A673 (cell line): ENCODE data around the gene FOXC1. TPM values are rescaled to one million over a fixed set of nuclear protein-coding genes. Genes with fewer than 3 reads are reported as not detected.

Experiments
- BruUV-seq: library from RNA; stranded (reverse); fragments of 400-500 nt; replicated peaks from 2 replicates; lab custom pipeline; 2021; lab: Mats Ljungman, UMichigan
- CTCF ChIA-PET: fragments of 300-600 bp; sonication (Branson Sonifier 250); formaldehyde crosslinking; loops from one replicate; lab custom pipeline; 2022; ENCODE audit warnings: antibody characterized with exemption; lab: Charles Lee
- POLR2A ChIA-PET: fragments of 300-600 bp; sonication (Branson Sonifier 250); formaldehyde crosslinking; loops from one replicate; lab custom pipeline; 2022; ENCODE audit warnings: antibody characterized with exemption; ENCODE audit not compliant: low non-redundant PET; lab: Charles Lee
- DNase-seq: peaks from one replicate; pipeline ENCODE4 v3.0.0-alpha.2; 2015; ENCODE audit warnings: low spot score
- H3K27ac ChIP-seq: fragments of 200-600 bp; sonication (generic); 2 replicates; pipeline ENCODE4 v1.5.1; 2016; ENCODE audit warnings: mixed run types, low read depth, mild to moderate bottlenecking, mixed read lengths, antibody characterized with exemption, low read length; ENCODE audit not compliant: poor library complexity, severe bottlenecking
- H3K27me3 ChIP-seq: fragments of 200-600 bp; sonication (generic); replicated peaks from 2 replicates; pipeline ENCODE4 v1.6.1; 2017; ENCODE audit warnings: mixed run types, low read depth, mild to moderate bottlenecking, mixed read lengths, antibody characterized with exemption, low read length; ENCODE audit not compliant: insufficient read depth, poor library complexity
- H3K36me3 ChIP-seq: fragments of 200-600 bp; sonication (generic); 2 replicates; pipeline ENCODE4 v1.6.1; 2016; ENCODE audit warnings: mixed run types, mild to moderate bottlenecking, mixed read lengths, antibody characterized with exemption, low read length; ENCODE audit not compliant: insufficient read depth, poor library complexity, severe bottlenecking
- H3K4me1 ChIP-seq: fragments of 200-600 bp; sonication (generic); 2 replicates; pipeline ENCODE4 v1.6.1; 2017; ENCODE audit warnings: mixed run types, mild to moderate bottlenecking, mixed read lengths, antibody characterized with exemption, low read length; ENCODE audit not compliant: insufficient read depth, poor library complexity, severe bottlenecking
- H3K4me3 ChIP-seq: fragments of 200-600 bp; sonication (generic); 2 replicates; pipeline ENCODE4 v1.5.1; 2016; ENCODE audit warnings: low read depth, mixed run types, mild to moderate bottlenecking, mixed read lengths, low read length; ENCODE audit not compliant: poor library complexity, severe bottlenecking
- H3K9me3 ChIP-seq: fragments of 200-600 bp; sonication (generic); 2 replicates; pipeline ENCODE4 v1.6.1; 2016; ENCODE audit warnings: mixed run types, low read depth, mild to moderate bottlenecking, mixed read lengths, antibody characterized with exemption, low read length; ENCODE audit not compliant: poor library complexity, severe bottlenecking
- EZH2 ChIP-seq: fragments of 200-600 bp; sonication (generic); IDR thresholded peaks from 2 replicates; pipeline ENCODE4 v1.6.1; 2017; ENCODE audit warnings: borderline replicate concordance, low read depth, mild to moderate bottlenecking, mixed read lengths, antibody characterized with exemption, low read length; ENCODE audit not compliant: poor library complexity, severe bottlenecking
- intact Hi-C: fragments of 100-400 bp; cut with micrococcal nuclease; formaldehyde crosslinking; loops from one replicate; pipeline ENCODE4 v1.10.0; 2022; ENCODE audit not compliant: unreplicated experiment
- total RNA-seq: library from RNA; stranded (reverse); gene quantifications from 2 replicates; pipeline ENCODE4 v1.2.3, GENCODE V29; 2021
- TF ChIP-seq, protein P1 (sequence below): fragments of 300-800, 200-600 bp; sonication (generic); conservative IDR thresholded peaks from 2 replicates; pipeline ENCODE4 v1.5.1; 2017; ENCODE audit warnings: low read depth, mild to moderate bottlenecking, antibody characterized with exemption, low read length, moderate library complexity, mixed read lengths

FOXC1 gene
- total RNA-seq, 1 experiment from 2014 or later, result 0.49 TPM

GRCh38 chr6:1619098-1619672, 9.5 kb downstream of the FOXC1 start:
- no peaks in the 10 kb centered on the region for H3K4me1 ChIP-seq
- intact Hi-C loops, result no loop called here
- CTCF ChIA-PET, result no interaction called here
- peaks cover 16% of the 10 kb centered on the region for H3K27me3 ChIP-seq
- H3K27ac ChIP-seq, result no peak overlapping the region
- no TSS peak for BruUV-seq
- H3K4me3 ChIP-seq, result no peak overlapping the region
- no peaks in the 10 kb centered on the region for H3K9me3 ChIP-seq
- POLR2A ChIA-PET, result no interaction called here
- no peak for DNase-seq
- H3K36me3 ChIP-seq, result no peaks in the 10 kb centered on the region
- TF ChIP-seq, protein P1, sequence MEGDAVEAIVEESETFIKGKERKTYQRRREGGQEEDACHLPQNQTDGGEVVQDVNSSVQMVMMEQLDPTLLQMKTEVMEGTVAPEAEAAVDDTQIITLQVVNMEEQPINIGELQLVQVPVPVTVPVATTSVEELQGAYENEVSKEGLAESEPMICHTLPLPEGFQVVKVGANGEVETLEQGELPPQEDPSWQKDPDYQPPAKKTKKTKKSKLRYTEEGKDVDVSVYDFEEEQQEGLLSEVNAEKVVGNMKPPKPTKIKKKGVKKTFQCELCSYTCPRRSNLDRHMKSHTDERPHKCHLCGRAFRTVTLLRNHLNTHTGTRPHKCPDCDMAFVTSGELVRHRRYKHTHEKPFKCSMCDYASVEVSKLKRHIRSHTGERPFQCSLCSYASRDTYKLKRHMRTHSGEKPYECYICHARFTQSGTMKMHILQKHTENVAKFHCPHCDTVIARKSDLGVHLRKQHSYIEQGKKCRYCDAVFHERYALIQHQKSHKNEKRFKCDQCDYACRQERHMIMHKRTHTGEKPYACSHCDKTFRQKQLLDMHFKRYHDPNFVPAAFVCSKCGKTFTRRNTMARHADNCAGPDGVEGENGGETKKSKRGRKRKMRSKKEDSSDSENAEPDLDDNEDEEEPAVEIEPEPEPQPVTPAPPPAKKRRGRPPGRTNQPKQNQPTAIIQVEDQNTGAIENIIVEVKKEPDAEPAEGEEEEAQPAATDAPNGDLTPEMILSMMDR, result no peak
- no peak for TF ChIP-seq EZH2

- Histone ChIP-seq H3K27me3 (peaks cover 19% of the 10 kb centered on the region), H3K36me3 (no peaks in the 10 kb centered on the region), H3K4me3 (no peak overlapping the region), H3K4me1 (no peaks in the 10 kb centered on the region), H3K9me3 (no peaks in the 10 kb centered on the region), H3K27ac (no peak overlapping the region)
- DNase-seq, result no peak
- intact Hi-C loops, result no loop called here
- no peak for TF ChIP-seq EZH2
- TF ChIP-seq, protein P1, result no peak
- ChIA-PET POLR2A (no interaction called here), CTCF (no interaction called here)
- no TSS peak for BruUV-seq
Observed at GRCh38 chr6:1619673-1620503, 10.2 kb downstream of the FOXC1 start.

DNA sequence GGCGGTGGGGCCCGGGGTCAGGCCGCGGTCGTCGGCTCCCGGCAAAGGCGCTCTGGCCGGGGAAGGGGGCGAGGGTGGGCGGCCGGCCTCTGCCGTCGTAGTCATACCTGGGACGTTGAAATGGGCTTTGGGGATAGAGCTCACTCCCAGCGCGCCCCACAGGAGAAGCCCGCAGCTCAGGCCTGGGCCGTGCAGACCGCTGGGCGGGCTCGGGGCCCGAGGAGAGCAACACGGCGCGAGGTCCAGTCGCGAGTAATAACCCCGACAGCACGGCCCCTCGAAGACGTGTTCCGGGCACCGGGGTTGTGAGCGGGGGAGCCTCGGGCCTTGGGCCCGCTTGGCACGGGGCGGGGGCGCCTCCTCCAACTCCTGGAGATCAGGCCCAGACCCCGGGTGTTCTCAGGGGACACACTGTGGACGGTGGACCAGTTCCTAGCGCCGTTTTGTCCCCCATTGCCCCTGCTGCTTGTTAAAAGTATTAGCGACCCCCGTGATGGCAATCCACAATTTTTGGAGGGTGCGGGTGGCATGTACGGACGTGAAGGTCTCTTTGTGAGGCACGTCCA, 10.9 kb downstream of the FOXC1 start:
- intact Hi-C loops, result no loop called here
- H3K27me3 ChIP-seq, result peaks cover 26% of the 10 kb centered on the region
- BruUV-seq, result no TSS peak
- H3K27ac ChIP-seq, result no peak overlapping the region
- CTCF ChIA-PET, result no interaction called here
- H3K36me3 ChIP-seq, result no peaks in the 10 kb centered on the region
- no peaks in the 10 kb centered on the region for H3K9me3 ChIP-seq
- peaks cover 7% of the 10 kb centered on the region for H3K4me1 ChIP-seq
- no peak overlapping the region for H3K4me3 ChIP-seq
- DNase-seq, result no peak
- TF ChIP-seq, protein P1, result no peak
- TF ChIP-seq EZH2, result no peak
- POLR2A ChIA-PET, result no interaction called here
